Duodenal mucosa (tissue), 2 donors: ENCODE measurements around the gene GAPT.

Experiments
- H3K27ac ChIP-seq: one replicate; pipeline ENCODE4 v1.7.0; 2013; ENCODE audit warnings: low read depth, low read length
- H3K27me3 ChIP-seq, 2 donors: one replicate each; pipeline ENCODE4 v1.7.0; 2013; ENCODE audit warnings: low read length in 2 of 2, control low read depth in 1 of 2; ENCODE audit not compliant: insufficient read depth in 2 of 2, control insufficient read depth in 1 of 2
- H3K36me3 ChIP-seq, 2 donors: one replicate each; pipeline ENCODE4 v1.7.0; 2013; ENCODE audit warnings: low read length in 2 of 2, control low read depth in 1 of 2; ENCODE audit not compliant: insufficient read depth in 2 of 2, control insufficient read depth in 1 of 2
- H3K4me1 ChIP-seq, 2 donors: one replicate each; pipeline ENCODE4 v1.7.0; 2013; ENCODE audit warnings: low read length in 2 of 2, control low read depth in 1 of 2; ENCODE audit not compliant: insufficient read depth in 2 of 2, control insufficient read depth in 1 of 2
- H3K4me3 ChIP-seq, 2 donors: one replicate each; pipeline ENCODE4 v1.7.0; 2013; ENCODE audit warnings: low read length in 2 of 2, low read depth in 1 of 2
- H3K9ac ChIP-seq, 2 donors: one replicate each; pipeline ENCODE4 v1.7.0; 2013; ENCODE audit warnings: low read length in 2 of 2, low read depth in 1 of 2
- H3K9me3 ChIP-seq, 2 donors: one replicate each; pipeline ENCODE4 v1.7.0; 2013; ENCODE audit warnings: low read length in 2 of 2, control low read depth in 1 of 2; ENCODE audit not compliant: control insufficient read depth in 1 of 2

The GAPT gene

DNA sequence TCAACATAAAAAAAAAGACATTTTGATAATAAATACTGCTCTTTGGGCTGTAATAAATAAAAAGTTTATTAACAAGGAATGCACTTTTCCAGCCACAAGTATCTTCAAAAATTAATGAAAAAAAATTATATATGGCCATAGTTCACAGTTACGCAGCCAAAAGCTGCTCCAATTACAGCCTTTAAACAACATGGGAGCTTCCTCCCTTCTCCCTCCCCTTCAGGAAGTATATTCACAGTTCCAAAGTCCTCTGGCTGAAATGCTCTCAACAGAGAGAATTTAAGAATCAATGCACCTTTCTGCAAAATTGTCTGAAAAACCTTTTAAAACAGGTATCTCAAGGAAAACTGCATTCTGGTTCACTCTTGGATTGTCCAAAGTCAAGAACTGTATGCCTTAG, 37.2 kb upstream of the GAPT start:
- no peaks in the 10 kb centered on the region for H3K9me3 ChIP-seq
- H3K9ac ChIP-seq: no peak overlapping the region
- H3K27me3 ChIP-seq: no peaks in the 10 kb centered on the region
- no peak overlapping the region for H3K27ac ChIP-seq
- no peak overlapping the region for H3K4me3 ChIP-seq
- H3K4me1 ChIP-seq: peaks cover 7 to 11% of the 10 kb centered on the region in 2 donors
- H3K36me3 ChIP-seq: peaks cover 21 to 30% of the 10 kb centered on the region in 2 donors

- Histone ChIP-seq H3K4me1 (peaks cover 7 to 11% of the 10 kb centered on the region in 2 donors), H3K27ac (no peak overlapping the region), H3K4me3 (peak overlapping the region; percentile 19 to 40), H3K9me3 (no peaks in the 10 kb centered on the region), H3K27me3 (no peaks in the 10 kb centered on the region), H3K9ac (no peak overlapping the region), H3K36me3 (peaks cover 21 to 30% of the 10 kb centered on the region in 2 donors)
These were observed 36.2 kb upstream of the GAPT start for GRCh38 chr5:58455066-58455465.

- H3K36me3 ChIP-seq: peaks cover 21 to 30% of the 10 kb centered on the region in 2 donors
- no peak overlapping the region for H3K9ac ChIP-seq
- H3K27ac ChIP-seq: no peak overlapping the region
- peak overlapping the region in 1 of 2 donors; percentile 40 for H3K4me3 ChIP-seq
- no peaks in the 10 kb centered on the region for H3K27me3 ChIP-seq
- H3K4me1 ChIP-seq: peaks cover 7 to 11% of the 10 kb centered on the region in 2 donors
- H3K9me3 ChIP-seq: no peaks in the 10 kb centered on the region
These were observed 35.8 kb upstream of the GAPT start for GRCh38 chr5:58455480-58455879.

DNA sequence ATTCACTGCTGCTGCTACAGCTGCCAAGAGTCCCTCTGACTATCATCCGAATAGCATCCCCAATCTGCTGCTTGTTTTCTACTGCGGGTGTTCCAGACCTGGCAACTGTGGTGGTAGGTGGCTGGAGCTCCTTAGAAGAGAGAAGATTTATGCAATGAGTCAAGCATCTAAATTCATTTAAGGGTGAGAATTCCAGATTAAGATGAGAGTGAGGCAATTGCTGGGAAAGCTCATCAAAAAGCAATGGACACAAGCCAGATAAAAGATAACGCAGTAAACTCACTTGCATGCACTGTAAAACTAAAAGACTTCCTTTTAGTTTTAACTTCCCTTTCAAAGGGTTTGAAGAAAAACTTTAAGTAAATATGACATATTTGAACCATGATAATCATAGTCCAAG, 35.2 kb upstream of the GAPT start:
- H3K27ac ChIP-seq: no peak overlapping the region
- peaks cover 7 to 13% of the 10 kb centered on the region in 2 donors for H3K4me1 ChIP-seq
- peaks cover 21 to 30% of the 10 kb centered on the region in 2 donors for H3K36me3 ChIP-seq
- H3K4me3 ChIP-seq: peak overlapping the region; percentile 40 to 81
- H3K9ac ChIP-seq: no peak overlapping the region
- no peaks in the 10 kb centered on the region for H3K27me3 ChIP-seq
- H3K9me3 ChIP-seq: no peaks in the 10 kb centered on the region

DNA sequence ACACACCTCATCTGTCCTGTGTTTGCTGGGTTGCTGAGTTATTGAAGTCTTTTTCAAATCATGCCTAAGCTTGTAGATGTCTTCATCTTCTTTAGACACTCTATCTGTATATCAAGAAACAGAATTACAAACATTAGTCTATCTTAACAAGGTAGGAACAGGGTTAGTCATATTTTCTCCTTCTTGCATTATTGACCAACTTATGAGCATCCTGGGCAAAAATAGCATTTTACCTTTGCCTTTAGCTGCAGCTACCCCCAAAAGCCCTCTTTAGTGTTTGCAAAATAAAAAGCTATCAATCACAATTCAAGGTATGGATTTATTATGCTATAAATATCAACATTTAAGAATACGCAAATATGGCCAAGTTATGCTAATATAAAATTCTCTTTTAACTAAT, 34.7 kb upstream of the GAPT start:
- H3K4me1 ChIP-seq: peaks cover 7 to 15% of the 10 kb centered on the region in 2 donors
- no peaks in the 10 kb centered on the region for H3K27me3 ChIP-seq
- peak overlapping the region; percentile 40 to 81 for H3K4me3 ChIP-seq
- peaks cover 21 to 30% of the 10 kb centered on the region in 2 donors for H3K36me3 ChIP-seq
- H3K9me3 ChIP-seq: no peaks in the 10 kb centered on the region
- no peak overlapping the region for H3K9ac ChIP-seq
- H3K27ac ChIP-seq: no peak overlapping the region

- H3K9ac ChIP-seq: peak overlapping the region in 1 of 2 donors; percentile 16
- no peaks in the 10 kb centered on the region for H3K27me3 ChIP-seq
- H3K27ac ChIP-seq: no peak overlapping the region
- peak overlapping the region; percentile 30 to 81 for H3K4me3 ChIP-seq
- H3K4me1 ChIP-seq: peaks cover 7 to 20% of the 10 kb centered on the region in 2 donors
- H3K9me3 ChIP-seq: no peaks in the 10 kb centered on the region
- peaks cover 21 to 30% of the 10 kb centered on the region in 2 donors for H3K36me3 ChIP-seq
These were observed 34.2 kb upstream of the GAPT start for GRCh38 chr5:58457050-58457449.

GRCh38 chr5:58458141-58458742, 33.0 kb upstream of the GAPT start:
- Histone ChIP-seq H3K9me3 (no peaks in the 10 kb centered on the region), H3K4me1 (peaks cover 7 to 27% of the 10 kb centered on the region in 2 donors), H3K9ac (peak overlapping the region; percentile 16 to 81), H3K27me3 (no peaks in the 10 kb centered on the region), H3K36me3 (peaks cover 21 to 30% of the 10 kb centered on the region in 2 donors), H3K4me3 (peak overlapping the region; percentile 81 to 84), H3K27ac (no peak overlapping the region)

DNA sequence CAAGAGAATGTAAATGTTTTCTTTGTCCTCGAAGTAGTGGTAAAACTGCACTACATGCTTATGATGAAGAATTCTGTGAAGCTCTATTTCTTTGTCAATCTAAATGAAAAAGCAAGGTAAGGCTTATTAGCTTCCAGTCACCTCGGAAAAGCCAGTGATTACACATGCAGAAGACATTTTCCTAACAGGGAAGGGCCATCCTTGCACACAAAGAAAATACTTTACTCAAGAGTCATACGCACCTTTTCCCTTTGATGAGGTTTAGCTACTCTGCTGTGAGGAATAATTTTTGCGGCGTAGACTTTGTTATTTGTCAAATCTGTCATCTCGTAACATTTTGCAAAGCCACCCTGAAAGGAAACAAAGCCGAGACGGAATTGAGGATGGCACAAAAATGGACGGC, 32.5 kb upstream of the GAPT start:
- H3K27me3 ChIP-seq: no peaks in the 10 kb centered on the region
- H3K4me3 ChIP-seq: peak overlapping the region; percentile 81 to 84
- H3K9ac ChIP-seq: peak overlapping the region; percentile 79 to 81
- no peaks in the 10 kb centered on the region for H3K9me3 ChIP-seq
- peaks cover 21 to 30% of the 10 kb centered on the region in 2 donors for H3K36me3 ChIP-seq
- no peak overlapping the region for H3K27ac ChIP-seq
- peaks cover 7 to 27% of the 10 kb centered on the region in 2 donors for H3K4me1 ChIP-seq

GRCh38 chr5:58459146-58460001, 31.9 kb upstream of the GAPT start:
- peaks cover 4 to 22% of the 10 kb centered on the region in 2 donors for H3K4me1 ChIP-seq
- H3K36me3 ChIP-seq: peaks cover 18 to 28% of the 10 kb centered on the region in 2 donors
- peak overlapping the region; percentile 94 for H3K27ac ChIP-seq
- H3K9me3 ChIP-seq: no peaks in the 10 kb centered on the region
- H3K9ac ChIP-seq: peak overlapping the region; percentile 79 to 81
- no peaks in the 10 kb centered on the region for H3K27me3 ChIP-seq
- peak overlapping the region; percentile 81 to 84 for H3K4me3 ChIP-seq
